Measurements from ENCODE around the gene NIF3L1.

- TF ChIP-seq CTCF (IDR thresholded peaks at IDR 0.05) = no peak
- TF ChIP-seq POLR2A (IDR thresholded peaks at IDR 0.05) = no peak
- TF ChIP-seq POLR2AphosphoS5 (IDR thresholded peaks at IDR 0.05) = peak in 1 of 3 donors; percentile 38
- TF ChIP-seq EP300 (IDR thresholded peaks at IDR 0.05) = no peak
These were observed 28.9 kb upstream of the NIF3L1 start for GRCh38 chr2:200860092-200860795.
